Inferior parietal cortex (tissue), 1 donor: ENCODE data around the gene ZBED4.
"Not testable (repeated sequence)": the region's sequence is repeated elsewhere in the genome, so short reads cannot be mapped to it uniquely, and the experiment has no call there.

Source experiments
- DNase-seq: peaks from one replicate; pipeline ENCODE4 v3.0.0-alpha.2; 2016; ENCODE audit errors: extremely low spot score

The ZBED4 gene

GRCh38 chr22:49852568-49852897 lies 1.1 kb upstream of the ZBED4 start:
- not testable (repeated sequence) for DNase-seq

GRCh38 chr22:49853981-49854831 lies 562 bp downstream of the ZBED4 start:
- DNase-seq, result no peak

GRCh38 chr22:49855251-49855911 lies 1.7 kb downstream of the ZBED4 start:
- DNase-seq, result no peak

- DNase-seq, result no peak
Observed at GRCh38 chr22:49856343-49856742, 2.7 kb downstream of the ZBED4 start.

GRCh38 chr22:49856766-49857618 lies 3.3 kb downstream of the ZBED4 start:
- no peak for DNase-seq

GRCh38 chr22:49858827-49859226 lies 5.2 kb downstream of the ZBED4 start:
- no peak for DNase-seq

GRCh38 chr22:49861642-49862495 lies 8.2 kb downstream of the ZBED4 start:
- DNase-seq, result no peak

GRCh38 chr22:49862496-49862776 lies 8.8 kb downstream of the ZBED4 start:
- DNase-seq, result no peak

- no peak for DNase-seq
Observed at GRCh38 chr22:49863931-49864330, 10.3 kb downstream of the ZBED4 start.

- DNase-seq, result no peak
Observed at GRCh38 chr22:49865156-49865555, 11.5 kb downstream of the ZBED4 start.

GRCh38 chr22:49866134-49866533 lies 12.5 kb downstream of the ZBED4 start:
- no peak for DNase-seq

- DNase-seq, result no peak
Observed at GRCh38 chr22:49866646-49867045, 13.0 kb downstream of the ZBED4 start.

GRCh38 chr22:49867303-49868265 lies 13.9 kb downstream of the ZBED4 start:
- DNase-seq, result no peak

- no peak for DNase-seq
Observed at GRCh38 chr22:49869086-49869830, 15.6 kb downstream of the ZBED4 start.

- DNase-seq, result no peak
Observed at GRCh38 chr22:49869845-49870712, 16.4 kb downstream of the ZBED4 start.

- DNase-seq, result no peak
Observed at GRCh38 chr22:49871482-49871881, 17.8 kb downstream of the ZBED4 start.

GRCh38 chr22:49872347-49872746 lies 18.7 kb downstream of the ZBED4 start:
- DNase-seq, result no peak

GRCh38 chr22:49873228-49873940 lies 19.7 kb downstream of the ZBED4 start:
- DNase-seq, result no peak
